ENCODE measurements around the gene KDM6A.
"Not testable (repeated sequence)": the region's sequence is repeated elsewhere in the genome, so short reads cannot be mapped to it uniquely, and the experiment has no call there.

KDM6A gene

DNA sequence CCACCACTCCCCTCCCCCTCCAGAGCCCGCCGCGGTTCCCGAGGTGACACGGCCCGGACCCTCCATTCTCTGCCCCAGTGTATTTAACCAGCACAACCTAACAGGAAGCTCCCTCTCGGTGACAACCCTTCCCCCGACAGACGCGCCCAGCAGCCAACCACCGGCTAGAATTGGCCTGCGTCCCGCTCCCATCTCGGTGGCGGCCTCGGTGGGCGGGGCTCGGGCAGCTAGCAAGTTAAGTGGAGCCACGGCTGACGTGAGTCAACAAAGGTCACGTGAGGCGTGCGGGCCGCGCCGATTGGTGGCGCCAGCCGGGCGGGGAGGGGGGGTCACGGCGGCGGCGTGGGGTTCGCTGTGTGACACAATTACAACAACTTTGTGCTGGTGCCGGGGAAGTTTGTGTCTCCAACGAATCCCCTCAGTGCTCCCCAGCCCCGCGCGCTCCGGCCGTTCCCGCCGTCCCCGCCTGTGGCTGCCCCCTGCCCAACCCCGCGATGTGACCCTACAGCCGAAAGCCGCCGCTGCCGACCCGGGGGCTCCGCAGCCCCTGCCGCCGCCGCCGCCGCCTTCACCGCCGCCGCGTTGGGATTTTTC is at the start of gene KDM6A:
KDM6A (plus strand) TSS at position 368 of the 594 bp plus-strand sequence. CDS start 364 bp downstream, outside the sequence.
- peak; percentile 96 to 100 for DNase-seq

DNA sequence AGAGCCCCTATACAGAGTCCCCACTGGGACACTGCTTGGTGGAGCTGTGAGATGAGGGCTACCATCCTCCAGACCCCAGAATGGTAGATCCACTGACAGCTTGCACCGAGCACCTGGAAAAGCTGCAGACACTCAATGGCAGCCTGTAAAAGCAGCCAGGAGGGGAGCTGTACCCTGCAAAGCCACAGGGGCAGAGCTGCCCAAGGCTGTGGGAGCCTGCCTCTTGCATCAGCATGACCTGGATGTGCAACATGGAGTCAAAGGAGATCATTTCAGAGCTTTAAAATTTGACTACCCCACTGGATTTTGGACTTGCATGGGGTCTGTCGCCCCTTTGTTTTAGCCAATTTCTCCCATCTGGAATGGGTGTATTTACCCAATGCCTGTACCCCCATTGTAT is 49.8 kb upstream of the KDM6A start:
- not testable (repeated sequence) for DNase-seq

DNA sequence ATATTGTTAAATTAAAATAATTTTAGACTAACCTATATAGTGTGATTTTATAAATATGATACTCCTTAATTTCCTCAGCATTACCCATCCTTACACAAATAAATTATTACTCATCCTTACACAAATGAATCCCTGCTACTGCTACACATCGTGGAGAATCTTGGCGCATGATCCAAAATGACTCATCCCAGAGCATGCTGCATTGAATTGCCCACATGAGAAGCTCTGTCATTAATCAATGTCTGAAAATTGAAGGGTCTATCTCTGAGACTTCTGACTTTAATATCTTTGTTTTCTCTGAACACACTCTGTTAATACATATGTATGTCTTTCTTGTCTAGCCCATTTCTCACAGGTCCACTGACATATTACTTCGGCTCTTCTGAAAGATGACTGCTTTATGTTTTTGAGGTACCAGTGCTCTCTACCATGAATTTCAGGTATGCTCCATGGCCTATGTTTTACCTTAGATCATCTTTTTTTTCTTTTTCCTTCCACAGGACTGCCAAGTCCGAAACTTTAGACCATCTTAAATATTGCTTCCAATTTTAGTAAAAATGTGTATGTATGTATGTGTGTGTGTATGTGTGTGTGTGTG is 44.9 kb upstream of the KDM6A start:
- no peak for DNase-seq

DNA sequence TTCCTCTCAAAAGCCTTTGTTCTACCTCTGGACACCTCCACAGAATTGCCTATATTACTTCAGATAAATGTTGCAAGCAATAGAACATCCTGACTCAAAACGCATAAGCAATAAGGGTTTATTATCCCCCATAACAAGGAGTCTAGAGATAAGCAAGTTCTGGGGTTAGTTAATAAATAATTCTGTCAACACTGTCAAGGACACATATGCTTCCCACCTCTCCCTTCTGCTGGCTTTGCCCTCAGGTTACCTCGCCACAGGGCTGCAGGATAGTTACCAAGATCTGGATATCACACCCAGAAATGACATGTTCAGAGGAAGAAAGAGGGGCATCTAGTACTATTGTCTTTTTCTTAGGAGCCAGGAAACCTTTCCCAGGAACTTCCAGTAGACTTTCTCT is 43.2 kb upstream of the KDM6A start:
- DNase-seq = no peak

DNA sequence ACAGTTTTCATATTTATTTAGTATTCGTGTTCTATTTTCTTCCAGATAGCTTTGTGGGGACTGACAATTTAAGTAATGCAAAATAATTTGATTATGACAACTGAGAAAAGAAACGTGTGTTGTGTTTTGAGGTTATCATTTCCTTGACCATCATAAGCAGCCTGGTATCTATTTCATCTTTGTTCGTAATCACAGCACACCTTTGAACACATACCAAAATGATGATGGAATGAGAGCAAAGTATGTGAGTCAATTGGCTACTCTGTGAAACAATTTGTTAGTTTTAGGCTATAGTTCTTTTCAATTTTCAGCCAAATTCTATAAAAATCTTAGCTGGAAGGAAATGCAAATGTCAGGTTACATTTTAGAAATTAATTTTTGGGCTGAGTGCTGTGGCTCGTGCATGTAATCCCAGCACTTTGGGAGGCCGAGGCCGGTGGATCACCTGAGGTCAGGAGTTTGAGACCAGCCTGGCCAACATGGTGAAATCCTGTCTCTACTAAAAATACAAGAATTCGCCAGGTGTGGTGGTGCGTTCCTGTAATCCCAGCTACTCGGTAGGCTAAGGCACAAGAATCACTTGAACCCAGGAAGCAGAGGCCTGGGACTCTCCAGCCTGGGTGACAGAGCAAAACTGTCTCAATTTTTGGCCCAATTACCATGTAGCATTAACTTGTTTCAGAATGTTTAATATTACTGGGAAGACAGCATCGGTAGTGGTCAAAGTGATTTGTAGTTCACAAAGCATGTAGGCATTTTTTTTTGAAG is 30.3 kb upstream of the KDM6A start:
- no peak for DNase-seq

DNA sequence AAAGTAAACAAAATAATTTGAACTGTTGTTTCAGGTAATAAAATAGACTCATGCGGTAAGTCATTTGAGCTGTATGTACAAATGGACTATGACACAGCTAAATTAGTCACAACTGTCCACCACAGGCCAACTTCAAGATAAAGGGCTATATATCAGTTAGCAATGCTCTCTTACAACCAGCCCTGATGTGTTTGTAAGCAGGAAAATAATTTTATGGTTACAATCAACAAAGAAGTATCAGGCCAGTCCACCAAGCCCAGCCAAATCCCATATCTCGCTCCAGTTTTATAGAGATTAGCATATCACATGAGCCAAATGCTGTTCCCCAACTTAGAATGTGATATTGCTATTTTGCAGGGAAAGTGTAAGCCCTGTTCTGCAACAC is 29.7 kb upstream of the KDM6A start:
- DNase-seq = no peak

DNA sequence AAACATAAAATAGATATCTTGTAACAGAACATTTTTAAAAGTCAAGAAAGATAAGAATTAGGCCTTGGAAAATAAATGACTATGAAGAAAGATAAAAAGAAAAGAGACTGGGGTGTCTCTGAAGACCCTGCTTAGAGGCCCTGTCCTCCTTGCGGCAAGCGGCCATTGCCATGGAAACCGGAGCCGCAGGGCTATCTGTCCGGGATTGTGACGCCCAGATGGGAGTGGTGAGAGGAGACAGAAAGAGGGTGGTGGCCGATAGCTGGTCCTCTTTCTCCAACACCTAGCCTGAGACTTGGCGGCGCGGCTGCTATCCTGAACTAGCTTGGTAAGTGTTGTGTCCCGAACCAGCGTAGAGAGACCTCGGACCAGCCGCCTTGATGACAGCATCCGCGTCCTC is 29.2 kb upstream of the KDM6A start, which contains the start of gene DUSP21:
DUSP21 (plus strand) TSS at position 269 of the 400 bp plus-strand sequence; CDS start at position 381, 112 bp downstream.
- no peak for DNase-seq

DNA sequence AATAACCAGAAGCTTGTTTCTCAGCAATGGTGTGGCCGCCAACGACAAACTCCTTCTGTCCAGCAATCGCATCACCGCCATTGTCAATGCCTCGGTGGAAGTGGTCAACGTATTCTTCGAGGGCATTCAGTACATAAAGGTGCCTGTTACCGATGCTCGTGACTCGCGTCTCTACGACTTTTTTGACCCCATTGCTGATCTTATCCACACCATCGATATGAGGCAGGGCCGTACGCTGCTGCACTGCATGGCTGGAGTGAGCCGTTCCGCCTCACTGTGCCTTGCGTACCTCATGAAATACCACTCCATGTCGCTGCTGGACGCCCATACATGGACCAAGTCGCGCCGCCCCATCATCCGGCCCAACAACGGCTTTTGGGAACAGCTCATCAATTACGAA is 28.8 kb upstream of the KDM6A start:
- DNase-seq = no peak

DNA sequence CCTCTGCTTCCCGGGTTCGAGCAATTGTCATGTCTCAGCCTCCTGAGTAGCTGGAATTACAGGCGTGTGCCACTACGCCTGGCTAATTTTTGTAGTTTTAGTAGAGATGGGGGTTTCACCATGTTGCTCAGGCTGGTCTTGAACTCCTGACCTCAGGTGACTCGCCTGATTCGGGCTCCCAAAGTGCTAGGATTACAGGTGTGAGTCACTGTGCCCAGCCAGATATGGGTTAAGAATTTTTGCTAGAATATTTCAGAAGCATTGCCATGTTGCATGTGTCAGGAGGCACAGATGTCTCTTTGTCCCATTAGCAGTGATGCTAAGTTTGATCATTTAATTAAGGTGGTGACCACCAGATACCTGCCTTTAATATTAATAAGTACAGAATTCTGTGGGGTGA is 22.1 kb upstream of the KDM6A start:
- not testable (repeated sequence) for DNase-seq

DNA sequence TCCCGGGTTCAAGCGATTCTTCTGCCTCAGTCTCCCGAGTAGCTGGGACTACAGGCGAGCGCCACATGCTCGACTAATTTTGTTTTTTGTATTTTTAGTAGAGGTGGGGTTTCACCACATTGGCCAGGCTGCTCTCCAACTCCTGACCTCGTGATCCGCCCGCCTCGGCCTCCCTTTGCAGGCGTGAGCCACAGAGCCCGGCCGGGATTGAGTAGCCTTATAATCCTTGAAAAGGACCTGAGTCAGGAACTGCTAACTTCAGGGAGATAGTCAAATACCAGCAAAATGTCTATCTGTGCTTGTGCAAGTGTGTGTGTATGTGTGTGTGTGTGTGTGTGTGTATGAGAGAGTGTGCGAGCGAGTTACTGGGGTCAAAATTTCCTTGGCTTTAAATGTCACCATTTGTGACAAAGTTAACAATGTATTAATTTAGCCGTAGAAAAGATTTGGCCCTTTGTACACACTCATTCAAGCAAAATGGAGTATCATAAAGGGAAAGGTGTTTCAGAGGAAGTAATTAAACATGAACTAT is 1.8 kb upstream of the KDM6A start:
- DNase-seq = no peak

DNA sequence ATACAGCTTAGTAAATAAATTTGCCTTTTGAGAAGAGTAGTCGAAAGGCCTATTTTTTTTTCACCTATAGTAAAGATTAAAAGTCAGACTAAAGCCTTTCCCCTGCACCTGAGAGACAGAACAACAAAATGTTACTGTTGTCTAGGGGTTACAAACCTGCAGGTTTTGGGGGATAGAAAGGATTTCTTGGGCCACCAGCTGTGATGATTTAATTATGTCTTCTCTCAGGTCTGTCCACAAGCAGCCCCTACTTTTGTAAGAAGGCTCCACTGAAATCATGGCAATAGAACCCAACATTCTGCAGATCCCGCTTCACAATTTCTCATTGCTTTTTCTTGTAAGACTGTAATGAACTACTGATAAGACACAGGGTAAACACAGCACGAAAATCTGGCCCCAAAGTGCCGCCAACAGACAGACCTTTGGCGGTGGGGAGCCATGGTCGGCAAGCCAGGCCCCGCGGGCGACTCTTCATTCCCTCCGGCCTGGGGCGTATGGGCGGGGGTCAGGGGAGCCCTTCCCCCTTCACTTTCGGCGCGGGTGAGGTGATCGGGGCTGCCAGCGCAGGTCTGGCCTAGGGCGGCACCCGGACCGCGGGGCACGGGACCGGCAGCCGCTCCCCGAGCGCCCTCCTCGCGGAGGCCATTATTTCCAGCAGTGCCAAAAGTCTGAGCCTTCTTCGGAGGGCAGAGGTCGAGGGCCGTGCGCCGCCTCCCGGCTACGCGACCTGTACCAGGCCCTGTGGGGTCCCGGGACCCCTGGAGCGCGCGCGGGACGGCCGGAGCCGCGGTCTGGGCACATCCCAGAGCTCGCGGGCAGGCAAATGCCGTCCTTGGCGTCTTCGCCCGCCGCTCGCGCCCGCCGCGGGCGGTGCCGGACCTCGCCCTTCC is 812 bp upstream of the KDM6A start:
- peak in 1 of 2 donors; percentile 61 for DNase-seq

DNA sequence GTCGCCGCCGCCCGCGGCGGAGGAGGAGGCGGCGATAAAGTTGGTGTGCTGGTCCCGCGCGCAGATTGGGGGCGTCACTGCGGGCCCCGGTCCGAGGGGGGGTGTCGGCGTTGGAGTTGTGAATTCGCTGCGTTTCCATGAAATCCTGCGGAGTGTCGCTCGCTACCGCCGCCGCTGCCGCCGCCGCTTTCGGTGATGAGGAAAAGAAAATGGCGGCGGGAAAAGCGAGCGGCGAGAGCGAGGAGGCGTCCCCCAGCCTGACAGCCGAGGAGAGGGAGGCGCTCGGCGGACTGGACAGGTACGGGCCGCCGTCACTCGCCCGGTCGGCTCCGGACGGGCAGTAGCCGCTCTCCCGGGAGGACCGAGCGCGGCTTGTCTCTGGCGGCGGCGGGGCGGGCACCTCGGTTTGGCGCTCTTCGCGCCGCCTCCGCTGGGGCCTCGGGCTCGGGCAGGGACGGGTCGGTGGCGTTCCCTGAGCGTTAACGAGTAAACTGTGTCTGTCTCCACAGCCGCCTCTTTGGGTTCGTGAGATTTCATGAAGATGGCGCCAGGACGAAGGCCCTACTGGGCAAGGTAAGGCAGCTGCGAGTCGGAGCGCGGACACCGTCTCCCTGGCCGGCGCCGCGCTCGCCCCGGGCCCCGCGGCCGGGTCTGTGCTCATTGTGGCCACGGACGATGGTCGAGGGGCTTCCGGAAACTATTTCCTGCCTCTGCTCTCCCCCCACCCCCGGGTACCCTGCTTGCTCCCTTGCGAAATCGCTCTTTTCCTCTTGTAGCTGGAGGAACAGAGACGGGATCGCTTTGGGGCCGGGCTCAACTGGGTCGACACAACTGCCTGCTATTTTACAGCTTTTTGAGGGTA is 658 bp downstream of the KDM6A start:
- DNase-seq = peak; percentile 45 to 57

DNA sequence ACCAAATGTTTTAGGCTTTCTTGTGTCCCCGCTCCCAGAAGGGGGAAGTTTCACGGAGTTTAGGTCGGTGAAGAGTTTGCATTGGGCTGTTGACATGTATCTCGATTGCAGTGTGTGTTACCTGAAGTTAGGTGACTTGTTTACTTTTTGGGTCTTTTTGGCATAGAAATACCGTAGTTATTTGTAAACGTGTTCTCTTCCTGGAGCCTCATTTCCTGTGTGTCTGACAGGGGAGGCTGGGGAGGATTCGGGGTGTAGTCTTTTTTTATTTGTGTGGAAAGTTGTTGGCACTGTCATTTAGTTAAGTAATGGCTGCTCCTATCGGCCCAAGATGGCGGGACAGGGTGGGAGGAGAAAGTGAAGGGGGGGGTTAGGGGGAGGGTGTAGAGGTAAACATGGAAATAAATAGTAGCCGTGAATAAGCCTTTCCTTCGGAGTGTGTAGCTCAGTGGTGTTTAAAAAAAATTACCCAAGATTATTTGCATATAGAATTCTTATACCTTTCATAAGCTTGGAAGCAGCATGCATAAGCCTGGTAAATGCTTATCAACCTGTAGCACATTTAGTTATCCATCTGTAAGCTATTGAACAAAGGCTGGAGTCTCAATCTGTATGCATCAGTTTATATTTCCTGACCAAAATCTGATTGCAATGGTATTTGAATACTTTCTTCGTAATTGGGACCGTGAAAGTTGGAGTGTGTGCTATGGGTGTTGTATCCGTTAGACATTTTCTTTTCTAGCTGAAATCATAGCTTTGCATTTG is 1.6 kb downstream of the KDM6A start:
- DNase-seq = peak; percentile 45 to 49

DNA sequence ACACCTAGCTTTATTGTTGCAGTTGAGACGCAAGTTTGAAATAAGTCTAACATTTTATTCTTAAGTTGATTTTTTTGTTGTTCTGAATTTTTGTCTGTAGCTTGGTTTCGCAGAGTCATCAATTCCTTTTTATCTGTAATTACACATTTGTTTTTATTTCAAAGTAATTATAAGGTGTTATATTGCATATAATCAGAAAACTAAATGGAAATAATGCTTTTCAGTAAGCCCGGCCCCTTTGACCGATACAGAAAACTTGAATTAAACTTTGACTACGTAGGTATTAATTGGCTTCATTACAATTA is 2.1 kb downstream of the KDM6A start:
- DNase-seq = no peak

DNA sequence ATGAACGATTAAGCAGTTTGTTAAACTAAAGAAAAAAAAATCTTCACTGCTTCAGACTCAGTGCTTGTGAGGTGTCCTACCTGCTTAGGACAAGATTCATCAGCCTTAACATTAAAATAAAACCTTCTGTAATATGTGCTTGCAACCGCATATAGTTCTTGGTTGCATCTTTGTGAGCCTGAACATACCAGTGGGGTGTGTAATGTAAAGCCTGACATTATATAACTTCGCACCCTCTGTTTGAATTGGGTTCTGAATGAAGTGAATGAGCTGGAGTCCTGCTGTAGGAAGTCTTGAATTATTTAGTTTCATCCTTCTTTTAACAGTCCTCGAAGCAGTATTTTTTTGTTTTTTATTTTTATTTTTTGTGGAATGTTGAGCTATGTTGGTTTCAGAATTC is 3.1 kb downstream of the KDM6A start:
- DNase-seq = no peak

DNA sequence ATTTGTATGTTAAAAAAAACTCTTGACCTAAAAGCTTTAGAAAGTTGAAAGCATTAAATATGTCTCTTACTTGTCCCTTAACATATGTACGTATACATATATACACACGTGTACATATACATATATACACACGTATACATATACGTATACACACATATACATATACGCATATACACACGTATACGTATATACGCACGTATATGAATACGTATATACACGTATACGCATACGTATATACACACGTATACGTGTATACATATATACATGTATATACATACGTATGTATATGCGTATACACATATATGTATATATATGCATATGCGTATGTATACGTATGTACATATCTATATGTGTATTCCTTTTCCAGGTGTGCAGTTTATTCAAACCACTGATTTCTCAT is 3.8 kb downstream of the KDM6A start:
- DNase-seq = no peak

DNA sequence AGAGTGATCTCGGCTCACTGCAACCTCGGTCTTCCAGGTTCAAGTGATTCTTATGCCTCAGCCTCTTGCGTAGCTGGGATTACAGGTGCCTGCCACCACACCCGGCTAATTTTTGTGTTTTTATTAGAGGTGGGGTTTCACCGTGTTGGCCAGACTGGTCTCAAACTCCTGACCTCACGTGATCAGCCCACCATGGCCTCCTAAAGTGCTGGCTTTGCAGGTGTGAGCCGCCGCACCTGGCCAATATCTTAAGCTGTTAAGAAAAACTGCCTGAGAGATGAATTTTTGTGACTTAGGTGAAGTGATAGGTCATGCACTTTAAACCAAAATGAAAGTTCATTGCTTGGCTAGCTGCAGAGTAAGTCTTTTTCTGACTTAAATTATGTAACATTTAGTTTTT is 5.8 kb downstream of the KDM6A start:
- no peak for DNase-seq

DNA sequence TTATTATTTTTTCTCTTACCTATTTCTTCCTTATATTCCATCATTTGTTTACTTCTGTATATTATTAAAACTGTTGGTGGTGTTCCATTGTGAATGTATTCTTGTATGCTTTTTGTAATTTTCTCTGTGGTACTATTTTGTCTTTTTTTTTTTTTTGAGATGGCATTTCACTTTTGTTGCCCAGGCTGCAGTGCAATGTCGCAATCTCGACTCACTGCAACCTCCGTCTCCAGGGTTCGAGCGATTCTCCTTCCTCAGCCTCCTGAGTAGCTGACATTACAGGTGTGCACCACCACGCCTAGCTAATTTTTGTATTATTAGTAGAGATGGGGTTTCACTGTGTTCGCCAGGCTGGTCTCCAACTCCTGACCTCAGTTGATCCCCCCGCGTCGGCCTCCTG is 8.6 kb downstream of the KDM6A start:
- DNase-seq = no peak

DNA sequence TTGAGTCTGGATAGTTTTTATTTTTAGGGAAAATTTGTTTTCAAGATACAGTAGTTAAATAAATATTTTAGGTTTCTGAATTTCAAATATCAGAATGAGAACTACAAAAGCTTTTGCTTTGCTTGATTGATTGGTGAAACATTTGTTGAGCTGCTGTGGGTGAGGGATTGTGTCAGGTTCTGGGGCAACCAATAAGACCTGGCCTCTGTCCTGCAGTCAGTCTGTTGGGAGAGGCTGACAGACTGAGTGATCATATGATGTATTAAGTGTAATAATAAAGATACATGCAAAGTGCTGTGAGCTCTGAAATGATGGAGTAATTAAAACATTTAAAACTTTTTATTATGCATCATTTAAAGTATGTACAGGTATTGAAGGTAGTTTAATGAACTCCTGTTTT is 9.6 kb downstream of the KDM6A start:
- DNase-seq = no peak

DNA sequence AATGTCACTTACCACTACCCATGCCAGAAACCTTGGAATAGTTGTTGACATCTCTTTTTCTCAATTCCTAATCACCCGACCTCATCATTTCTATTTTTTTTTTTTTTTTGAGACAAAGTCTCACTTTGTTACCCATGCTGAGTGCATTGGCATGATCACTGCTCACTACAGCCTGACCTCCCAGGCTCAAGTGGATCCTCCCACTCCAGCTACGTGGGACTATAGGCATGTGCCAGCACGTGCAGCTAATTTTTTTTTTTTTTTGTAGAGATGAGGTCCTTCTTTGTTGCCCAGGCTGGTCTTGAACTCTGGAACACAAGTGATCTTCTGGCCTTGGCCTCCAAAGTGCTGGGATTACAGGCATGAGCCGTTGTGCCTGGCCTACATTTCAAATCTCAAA is 12.0 kb downstream of the KDM6A start:
- no peak for DNase-seq

DNA sequence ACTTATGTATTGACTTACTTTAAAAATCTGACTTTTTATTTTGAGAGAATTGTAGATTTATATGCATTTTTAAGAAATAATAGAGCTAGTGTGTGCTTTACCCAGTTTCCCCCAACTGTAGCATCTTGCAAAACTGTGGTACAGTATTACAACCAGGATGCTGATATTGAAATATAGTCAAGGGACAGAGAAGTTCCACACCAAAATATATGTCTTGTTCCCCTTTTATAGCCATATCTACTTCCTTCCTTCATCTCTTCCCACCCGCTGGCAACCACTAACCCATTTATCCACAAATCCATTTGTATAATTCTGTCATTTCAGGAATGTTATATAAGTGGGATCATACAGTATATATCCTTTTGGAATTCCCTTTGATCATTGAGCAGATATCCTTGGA is 16.8 kb downstream of the KDM6A start:
- DNase-seq = no peak

Measured in CD4-positive, alpha-beta T cell treated with Interleukin-1 beta for 1 hour (primary cell).